Measurements from ENCODE around the gene TNS3. TPM values are rescaled to one million over a fixed set of nuclear protein-coding genes. Genes with fewer than 3 reads are reported as not detected.

The TNS3 gene
- total and polyA plus RNA-seq, 2 of the 13 experiments (the other 11 are each of a cell fraction or from before 2014, with no cell fraction given) = 52.9 to 55.7 TPM

DNA sequence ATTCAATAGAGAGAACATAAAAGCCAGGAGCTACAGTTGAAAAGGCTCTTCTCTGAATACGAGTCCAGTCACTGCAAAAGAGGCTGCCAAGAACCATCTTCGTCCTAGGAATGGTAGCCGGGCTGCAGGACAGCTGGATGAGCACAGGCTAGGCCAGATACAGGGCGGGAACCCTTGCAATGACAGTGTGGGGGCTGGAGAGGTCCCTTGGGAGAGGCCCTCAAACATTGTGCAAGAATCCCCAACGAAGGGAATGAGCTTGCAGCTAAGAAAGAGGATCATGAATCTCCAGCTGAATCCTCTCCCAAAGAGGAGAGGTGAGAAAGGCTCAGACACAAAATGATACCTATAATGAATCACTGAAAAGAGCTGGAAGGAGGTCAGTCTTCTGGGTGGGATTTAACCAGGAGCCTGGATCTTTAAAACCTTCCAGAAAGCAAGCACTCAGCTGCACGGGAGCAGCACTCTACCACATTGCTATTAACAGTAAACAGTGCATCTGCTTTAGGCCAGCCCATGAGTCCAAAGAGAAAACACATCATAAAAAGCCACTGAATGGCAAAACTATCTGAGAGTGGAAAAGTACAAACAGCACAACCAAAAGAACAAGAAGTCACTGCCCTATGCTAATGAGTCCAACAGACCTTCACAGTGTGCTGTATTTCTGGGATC is 287.9 kb downstream of the TNS3 start:
- DNase-seq (ENCODE audit: low spot score) (no peak), FAIRE-seq (no peak), ATAC-seq (no peak)
- Histone ChIP-seq H3K9me3 (ENCODE audit: low read length) (no peaks in the 10 kb centered on the region), H3K27ac (ENCODE audit: extremely low read length, insufficient read depth, low read length) (no peak overlapping the region), H3K9ac (ENCODE audit: insufficient read depth, low read depth, low read length) (no peak overlapping the region), H3K27me3 (ENCODE audit: control insufficient read depth in 1 of 2, insufficient read depth in 2 of 2, low read length in 2 of 2) (no peaks in the 10 kb centered on the region), H3K36me3 (replicated peaks in 1 of 2; ENCODE audit: control insufficient read depth in 1 of 2, insufficient read depth in 2 of 2, low read length in 2 of 2) (peaks cover 18 to 83% of the 10 kb centered on the region in 2 experiments), H2AFZ (ENCODE audit: low read length) (no peak overlapping the region), H3K4me3 (replicated peaks in 1 of 3; ENCODE audit: insufficient read depth in 1 of 3, low read depth in 2 of 3, low read length in 3 of 3) (no peak overlapping the region), H4K20me1 (ENCODE audit: insufficient read depth, low read length) (peaks cover 52% of the 10 kb centered on the region), H3K4me1 (ENCODE audit: insufficient read depth, low read length) (peaks cover 40% of the 10 kb centered on the region), H3K79me2 (ENCODE audit: insufficient read depth, low read length) (no peaks in the 10 kb centered on the region), H3K4me2 (ENCODE audit: low read depth, low read length) (no peak overlapping the region)
- TF ChIP-seq RXRB (CRISPR knock-in tag; IDR thresholded peaks at IDR 0.05; ENCODE audit: borderline replicate concordance) (no peak), MTERF4 (CRISPR knock-in tag; IDR thresholded peaks at IDR 0.05) (no peak), MLXIP (CRISPR knock-in tag; IDR thresholded peaks at IDR 0.05; ENCODE audit: borderline replicate concordance) (no peak), ZNF572 (CRISPR knock-in tag; IDR thresholded peaks at IDR 0.05) (no peak), CEBPB (IDR thresholded peaks at IDR 0.05; ENCODE audit: borderline replicate concordance, low read depth, low read length) (0 out of 2 replicates have a peak, but pooled peaks have one; percentile 15), IKZF4 (CRISPR knock-in tag; IDR thresholded peaks at IDR 0.05; ENCODE audit: borderline replicate concordance, low read depth, not compliant biosample characterization) (no peak)
- TF ChIP-seq, protein P1, sequence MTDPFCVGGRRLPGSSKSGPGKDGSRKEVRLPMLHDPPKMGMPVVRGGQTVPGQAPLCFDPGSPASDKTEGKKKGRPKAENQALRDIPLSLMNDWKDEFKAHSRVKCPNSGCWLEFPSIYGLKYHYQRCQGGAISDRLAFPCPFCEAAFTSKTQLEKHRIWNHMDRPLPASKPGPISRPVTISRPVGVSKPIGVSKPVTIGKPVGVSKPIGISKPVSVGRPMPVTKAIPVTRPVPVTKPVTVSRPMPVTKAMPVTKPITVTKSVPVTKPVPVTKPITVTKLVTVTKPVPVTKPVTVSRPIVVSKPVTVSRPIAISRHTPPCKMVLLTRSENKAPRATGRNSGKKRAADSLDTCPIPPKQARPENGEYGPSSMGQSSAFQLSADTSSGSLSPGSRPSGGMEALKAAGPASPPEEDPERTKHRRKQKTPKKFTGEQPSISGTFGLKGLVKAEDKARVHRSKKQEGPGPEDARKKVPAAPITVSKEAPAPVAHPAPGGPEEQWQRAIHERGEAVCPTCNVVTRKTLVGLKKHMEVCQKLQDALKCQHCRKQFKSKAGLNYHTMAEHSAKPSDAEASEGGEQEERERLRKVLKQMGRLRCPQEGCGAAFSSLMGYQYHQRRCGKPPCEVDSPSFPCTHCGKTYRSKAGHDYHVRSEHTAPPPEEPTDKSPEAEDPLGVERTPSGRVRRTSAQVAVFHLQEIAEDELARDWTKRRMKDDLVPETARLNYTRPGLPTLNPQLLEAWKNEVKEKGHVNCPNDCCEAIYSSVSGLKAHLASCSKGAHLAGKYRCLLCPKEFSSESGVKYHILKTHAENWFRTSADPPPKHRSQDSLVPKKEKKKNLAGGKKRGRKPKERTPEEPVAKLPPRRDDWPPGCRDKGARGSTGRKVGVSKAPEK (CRISPR knock-in tag; IDR thresholded peaks at IDR 0.05; ENCODE audit: borderline replicate concordance) = no peak
- TF ChIP-seq, protein P2, sequence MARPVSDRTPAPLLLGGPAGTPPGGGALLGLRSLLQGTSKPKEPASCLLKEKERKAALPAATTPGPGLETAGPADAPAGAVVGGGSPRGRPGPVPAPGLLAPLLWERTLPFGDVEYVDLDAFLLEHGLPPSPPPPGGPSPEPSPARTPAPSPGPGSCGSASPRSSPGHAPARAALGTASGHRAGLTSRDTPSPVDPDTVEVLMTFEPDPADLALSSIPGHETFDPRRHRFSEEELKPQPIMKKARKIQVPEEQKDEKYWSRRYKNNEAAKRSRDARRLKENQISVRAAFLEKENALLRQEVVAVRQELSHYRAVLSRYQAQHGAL (CRISPR knock-in tag; IDR thresholded peaks at IDR 0.05; ENCODE audit: not compliant biosample characterization) = no peak
- ChIA-PET CTCF (ENCODE audit: low intra/inter-chr PET ratio, low total read pairs) (no interaction called here), POLR2A (no interaction called here)
- intact Hi-C loops (cut with micrococcal nuclease; ENCODE audit: unreplicated experiment) (loop anchor here (1.0 kb wide), 1 partner anchor 11 kb away; no protein-coding TSS in a partner anchor), in situ Hi-C loops (cut with HindIII; ENCODE audit: extremely low pct_ligation_motif_present, low pct_unique_long_range_greater_than_20kb) (loop anchor here (25.0 kb wide), 1 partner anchor 543 kb away; no protein-coding TSS in a partner anchor)
- no TSS peak for BruUV-seq (replicated peaks)
- WGBS (ENCODE audit: low lambda C conversion rate) = 90% methylated on average over 6 of the region's 6 CpGs

Data from HepG2 (cell line).